ENCODE measurements around the gene OXCT2.

- TF ChIP-seq CTCF (conservative IDR thresholded peaks at IDR 0.05) = no peak
- TF ChIP-seq EZH2 (IDR thresholded peaks at IDR 0.05; ENCODE audit: low read depth) = no peak
These were observed 33.5 kb downstream of the OXCT2 start for GRCh38 chr1:39737546-39738169.
